Uterus (tissue), 4 donors: Measurements from ENCODE around the gene KATNAL1. TPM values are rescaled to one million over a fixed set of nuclear protein-coding genes. Genes with fewer than 3 reads are reported as not detected.
"Not testable (repeated sequence)": the region's sequence is repeated elsewhere in the genome, so short reads cannot be mapped to it uniquely, and the experiment has no call there.

ENCODE experiments used
- DNase-seq, 2 donors: peaks; one replicate each; pipeline ENCODE4 v3.0.0-alpha.2; 2019 to 2020
- H3K27ac ChIP-seq, 2 donors: fragments of 200-600 bp; sonication (generic); 1 replicate in 1 of 2; 2 replicates in 1 of 2; pipeline ENCODE4 v1.5.1; 2016 to 2018
- H3K27me3 ChIP-seq, 2 donors: fragments of 200-600 bp; sonication (generic); one replicate each; pipeline ENCODE4 v1.5.1; 2018 to 2019; ENCODE audit warnings: control low read depth in 1 of 2
- H3K36me3 ChIP-seq, 2 donors: fragments of 200-600 bp; sonication (generic); one replicate each; pipeline ENCODE4 v1.5.1; 2019; ENCODE audit warnings: control low read depth in 1 of 2
- H3K4me1 ChIP-seq, 2 donors: fragments of 200-600 bp; sonication (generic); one replicate each; pipeline ENCODE4 v1.5.1; 2018 to 2019; ENCODE audit warnings: control low read depth in 1 of 2
- H3K4me3 ChIP-seq, 2 donors: fragments of 200-600 bp; sonication (generic); 1 replicate in 1 of 2; 2 replicates in 1 of 2; pipeline ENCODE4 v1.5.1; 2018 to 2019; ENCODE audit warnings: mild to moderate bottlenecking in 1 of 2
- H3K9me3 ChIP-seq, 2 donors: fragments of 200-600 bp; sonication (generic); one replicate each; pipeline ENCODE4 v1.5.1; 2019; ENCODE audit warnings: control low read depth in 1 of 2
- POLR2A ChIP-seq, 2 donors: fragments of 450-650 bp; IDR thresholded peaks; one replicate each; pipeline ENCODE4 v1.6.1; 2016; ENCODE audit warnings: antibody characterized with exemption in 2 of 2, mild to moderate bottlenecking in 1 of 2, moderate library complexity in 1 of 2
- intact Hi-C: fragments of 100-400 bp; cut with DNase I; formaldehyde crosslinking; loops from one replicate; pipeline ENCODE4 v1.15.1; 2023; ENCODE audit warnings: low total_unique reads
- total RNA-seq, 4 donors: library from RNA; depleted of rRNA in 3 of 4; stranded (reverse); fragments of >200 nt in 3 of 4; gene quantifications; one replicate each; pipeline versions ENCODE4 v1.1.0 to v1.2.4, GENCODE V29; 2014 to 2023
- TF ChIP-seq, protein P1 (sequence below), 4 experiments: fragments of 200-600 bp in 2 of 4; fragments of 450-650 bp in 2 of 4; sonication (generic) in 2 of 4; IDR thresholded peaks; one replicate each; pipeline ENCODE4 v1.5.1; 2016 to 2019; ENCODE audit warnings: antibody characterized with exemption in 4 of 4, mild to moderate bottlenecking in 2 of 4, moderate library complexity in 1 of 4
- donor health status: DM: yes; HTN: yes; CAD: no.

Gene KATNAL1
- total RNA-seq, 4 donors from 2014 or later: 24.1 to 65.3 (median 49.9) TPM

DNA sequence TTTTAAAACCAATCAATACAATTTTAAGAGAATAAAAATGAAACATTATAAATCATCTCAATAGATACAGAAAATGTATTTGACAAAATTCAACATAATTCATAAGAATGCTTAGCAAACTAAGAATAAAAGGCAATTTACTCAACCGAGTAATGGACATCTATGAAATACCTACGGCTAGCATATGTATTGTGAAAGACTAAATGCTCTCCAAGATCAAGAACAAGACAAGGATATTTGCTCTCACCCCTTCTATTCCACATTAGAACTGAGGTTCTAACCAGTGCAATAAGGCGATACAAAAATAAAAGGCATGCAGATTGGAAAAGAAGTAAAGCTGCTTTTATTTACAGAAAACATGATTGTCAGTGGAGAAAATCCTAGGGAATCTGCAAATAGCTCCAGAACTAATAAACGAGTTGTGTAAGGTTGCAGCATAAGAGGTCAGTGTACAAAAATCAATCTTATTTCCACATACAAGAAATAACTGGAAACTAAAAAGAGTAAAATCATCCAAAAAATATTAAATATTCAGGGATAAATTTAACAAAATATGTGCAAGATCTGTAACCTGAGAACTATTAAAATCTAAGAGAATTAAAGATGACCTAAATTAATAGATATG lies 16.4 kb downstream of the KATNAL1 start:
- TF ChIP-seq, protein P1, sequence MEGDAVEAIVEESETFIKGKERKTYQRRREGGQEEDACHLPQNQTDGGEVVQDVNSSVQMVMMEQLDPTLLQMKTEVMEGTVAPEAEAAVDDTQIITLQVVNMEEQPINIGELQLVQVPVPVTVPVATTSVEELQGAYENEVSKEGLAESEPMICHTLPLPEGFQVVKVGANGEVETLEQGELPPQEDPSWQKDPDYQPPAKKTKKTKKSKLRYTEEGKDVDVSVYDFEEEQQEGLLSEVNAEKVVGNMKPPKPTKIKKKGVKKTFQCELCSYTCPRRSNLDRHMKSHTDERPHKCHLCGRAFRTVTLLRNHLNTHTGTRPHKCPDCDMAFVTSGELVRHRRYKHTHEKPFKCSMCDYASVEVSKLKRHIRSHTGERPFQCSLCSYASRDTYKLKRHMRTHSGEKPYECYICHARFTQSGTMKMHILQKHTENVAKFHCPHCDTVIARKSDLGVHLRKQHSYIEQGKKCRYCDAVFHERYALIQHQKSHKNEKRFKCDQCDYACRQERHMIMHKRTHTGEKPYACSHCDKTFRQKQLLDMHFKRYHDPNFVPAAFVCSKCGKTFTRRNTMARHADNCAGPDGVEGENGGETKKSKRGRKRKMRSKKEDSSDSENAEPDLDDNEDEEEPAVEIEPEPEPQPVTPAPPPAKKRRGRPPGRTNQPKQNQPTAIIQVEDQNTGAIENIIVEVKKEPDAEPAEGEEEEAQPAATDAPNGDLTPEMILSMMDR (IDR thresholded peaks at IDR 0.05): no peak
- no peaks in the 10 kb centered on the region for H3K4me1 ChIP-seq
- no peaks in the 10 kb centered on the region for H3K36me3 ChIP-seq
- no peak for DNase-seq
- no peak overlapping the region for H3K4me3 ChIP-seq
- intact Hi-C loops: no loop called here
- H3K9me3 ChIP-seq: no peaks in the 10 kb centered on the region
- no peaks in the 10 kb centered on the region for H3K27me3 ChIP-seq
- no peak overlapping the region for H3K27ac ChIP-seq

DNA sequence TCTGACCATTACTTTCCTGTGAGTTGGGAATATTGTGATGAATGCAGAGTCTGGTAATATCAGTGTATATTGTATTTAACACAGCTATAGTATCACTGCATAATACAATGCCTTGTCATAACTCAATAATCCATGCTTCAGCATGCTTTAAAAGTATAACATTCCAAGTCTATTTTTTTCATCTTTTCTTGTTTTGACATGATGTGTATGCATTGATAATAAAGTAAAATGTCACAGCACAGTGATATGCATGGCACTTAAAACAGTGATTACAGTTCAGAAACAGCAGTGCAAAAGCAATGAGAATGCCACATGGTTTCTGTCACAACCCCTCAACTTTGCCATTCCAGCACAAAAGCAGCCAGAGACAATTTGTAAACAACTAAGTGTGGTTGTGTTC lies 17.8 kb downstream of the KATNAL1 start:
- no peaks in the 10 kb centered on the region for H3K4me1 ChIP-seq
- H3K9me3 ChIP-seq: no peaks in the 10 kb centered on the region
- no peaks in the 10 kb centered on the region for H3K36me3 ChIP-seq
- H3K27me3 ChIP-seq: no peaks in the 10 kb centered on the region
- no peak overlapping the region for H3K4me3 ChIP-seq
- TF ChIP-seq, protein P1 (IDR thresholded peaks at IDR 0.05): no peak
- TF ChIP-seq POLR2A (IDR thresholded peaks at IDR 0.05): no peak
- DNase-seq: no peak
- intact Hi-C loops: no loop called here
- H3K27ac ChIP-seq: no peak overlapping the region

DNA sequence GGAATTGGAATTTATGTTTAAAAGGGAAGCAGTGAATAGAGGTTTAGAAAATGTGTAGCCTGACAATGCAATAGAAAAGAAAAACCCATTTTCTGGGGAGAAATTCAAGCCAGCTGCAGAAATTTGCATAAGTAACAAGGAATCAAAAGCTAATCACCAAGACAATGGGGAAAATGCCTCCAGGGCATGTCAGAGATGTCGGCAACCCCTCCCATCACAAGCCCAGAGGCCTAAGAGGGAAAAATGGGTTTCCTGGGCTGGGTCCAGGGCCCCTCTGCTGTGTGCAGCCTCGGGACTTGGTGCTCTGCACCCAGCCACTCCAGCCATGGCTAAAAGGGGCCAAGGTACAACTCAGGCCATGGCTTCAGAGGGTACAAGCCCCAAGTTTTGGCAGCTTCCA lies 21.3 kb downstream of the KATNAL1 start:
- H3K4me3 ChIP-seq, H3K9me3 ChIP-seq, H3K27ac ChIP-seq, DNase-seq, intact Hi-C loops, H3K36me3 ChIP-seq, H3K4me1 ChIP-seq, H3K27me3 ChIP-seq: not testable (repeated sequence)

DNA sequence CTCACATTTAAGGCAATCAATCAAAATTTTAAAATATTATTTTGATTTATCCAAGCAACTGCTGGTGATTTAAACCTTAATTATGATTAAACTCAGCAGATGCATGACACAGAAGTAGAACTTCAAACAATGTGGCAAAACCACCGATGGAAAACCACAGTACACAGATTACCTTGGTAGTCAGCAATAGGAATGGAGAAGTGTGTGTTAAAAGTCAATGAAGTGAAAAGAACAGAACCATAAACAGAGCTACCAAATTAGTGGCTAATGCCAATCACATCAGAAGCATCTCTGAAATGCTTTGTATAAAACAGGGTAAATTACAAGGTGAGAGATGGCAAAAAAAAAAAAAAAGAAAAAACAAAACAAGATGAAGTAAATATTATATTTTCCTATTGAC lies 31.2 kb downstream of the KATNAL1 start:
- no peaks in the 10 kb centered on the region for H3K27me3 ChIP-seq
- intact Hi-C loops: no loop called here
- no peak for TF ChIP-seq POLR2A (IDR thresholded peaks at IDR 0.05)
- TF ChIP-seq, protein P1 (IDR thresholded peaks at IDR 0.05): no peak
- no peaks in the 10 kb centered on the region for H3K9me3 ChIP-seq
- DNase-seq: no peak
- H3K36me3 ChIP-seq: no peaks in the 10 kb centered on the region
- H3K4me3 ChIP-seq: no peak overlapping the region
- no peaks in the 10 kb centered on the region for H3K4me1 ChIP-seq
- no peak overlapping the region for H3K27ac ChIP-seq

DNA sequence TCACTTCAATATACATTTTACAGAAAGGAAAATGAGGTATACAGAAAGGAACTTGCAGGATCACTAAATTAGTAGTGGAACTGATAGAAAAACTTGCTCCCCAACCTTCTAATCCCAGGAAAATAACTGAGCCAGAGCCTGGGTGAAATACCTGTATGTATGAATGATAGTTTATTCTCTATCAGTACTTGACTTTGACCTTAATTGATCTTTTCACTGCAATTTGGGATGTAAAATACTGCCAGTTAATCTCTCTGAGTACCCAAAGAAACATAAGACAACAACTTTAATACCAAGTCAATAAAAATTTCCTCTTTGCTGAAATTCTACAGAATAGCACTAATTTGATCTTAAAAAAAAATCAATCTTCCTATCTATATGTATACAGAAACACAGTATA lies 33.3 kb downstream of the KATNAL1 start:
- TF ChIP-seq, protein P1 (IDR thresholded peaks at IDR 0.05): no peak
- TF ChIP-seq POLR2A (IDR thresholded peaks at IDR 0.05): no peak
- Histone ChIP-seq H3K27ac (no peak overlapping the region), H3K4me3 (no peak overlapping the region), H3K27me3 (no peaks in the 10 kb centered on the region), H3K4me1 (no peaks in the 10 kb centered on the region), H3K9me3 (no peaks in the 10 kb centered on the region), H3K36me3 (no peaks in the 10 kb centered on the region)
- no peak for DNase-seq
- intact Hi-C loops: no loop called here

DNA sequence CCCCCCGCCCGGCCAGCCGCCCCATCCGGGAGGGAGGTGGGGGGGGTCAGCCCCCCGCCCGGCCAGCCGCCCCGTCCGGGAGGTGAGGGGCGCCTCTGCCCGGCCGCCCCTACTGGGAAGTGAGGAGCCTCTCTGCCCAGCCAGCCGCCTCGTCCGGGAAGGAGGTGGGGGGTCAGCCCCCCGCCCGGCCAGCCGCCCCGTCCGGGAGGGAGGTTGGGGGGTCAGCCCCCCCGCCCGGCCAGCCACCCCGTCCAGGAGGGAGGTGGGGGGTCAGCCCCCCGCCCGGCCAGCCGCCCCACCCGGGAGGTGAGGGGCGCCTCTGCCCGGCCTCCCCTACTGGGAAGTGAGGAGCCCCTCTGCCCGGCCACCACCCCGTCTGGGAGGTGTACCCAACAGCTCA lies 37.3 kb downstream of the KATNAL1 start:
- not testable (repeated sequence) for H3K36me3 ChIP-seq, DNase-seq

More for the DNA sequence above, 37.3 kb downstream of the KATNAL1 start:
- H3K27me3 ChIP-seq, H3K27ac ChIP-seq, H3K4me1 ChIP-seq, intact Hi-C loops, H3K9me3 ChIP-seq, H3K4me3 ChIP-seq: not testable (repeated sequence)
